HG03558 (cell line): Measurements from ENCODE around the gene R3HDM1.

Experiments used
- ATAC-seq: cut with Tn5 transposase; IDR thresholded peaks from one replicate; pipeline ENCODE4 v1.9.1; 2021; ENCODE audit warnings: moderate number of reproducible peaks; ENCODE audit not compliant: unreplicated experiment; ENCODE audit errors: extremely low read depth

The R3HDM1 gene

GRCh38 chr2:135768863-135769262, 237.6 kb downstream of the R3HDM1 start:
- ATAC-seq = no peak

- no peak for ATAC-seq
These were observed 242.0 kb downstream of the R3HDM1 start for GRCh38 chr2:135773319-135773718.

GRCh38 chr2:135773917-135774316, 242.6 kb downstream of the R3HDM1 start:
- ATAC-seq = no peak
